IMR-90 (cell line): ENCODE results near the gene DRAP1. TPM values are rescaled to one million over a fixed set of nuclear protein-coding genes. Genes with fewer than 3 reads are reported as not detected.

Source experiments
- ATAC-seq: fragments of 200-7000 bp; cut with Tn5 transposase; 2 replicates; pipeline ENCODE4 v1.9.1; 2020; ENCODE audit warnings: low read depth, mild to moderate bottlenecking, moderate library complexity
- BruUV-seq: library from RNA; stranded (reverse); fragments of 400-500 nt; replicated peaks from 2 replicates; lab custom pipeline; 2021; lab: Mats Ljungman, UMichigan
- CTCF ChIA-PET: fragments of 300-600 bp; formaldehyde crosslinking; extraction: SDS; loops from one replicate; lab custom pipeline; 2021; ENCODE audit warnings: antibody characterized with exemption; lab: Yijun Ruan, JAX
- POLR2A ChIA-PET: fragments of 300-600 bp; sonication (Branson Sonifier 250); formaldehyde crosslinking; loops from one replicate; lab custom pipeline; 2022; ENCODE audit warnings: antibody characterized with exemption; ENCODE audit not compliant: unreplicated experiment; lab: Charles Lee
- DNase-seq: peaks from one replicate; pipeline ENCODE4 v3.0.0; 2013
- H2AFZ ChIP-seq: replicated peaks from 2 replicates; pipeline ENCODE3; 2013; ENCODE audit warnings: low read length, mild to moderate bottlenecking; ENCODE audit not compliant: poor library complexity
- H2AK5ac ChIP-seq: 2 replicates; pipeline ENCODE4 v1.6.1; 2013; ENCODE audit warnings: low read depth, low read length, inconsistent platforms
- H2AK9ac ChIP-seq: replicated peaks from 2 replicates; pipeline ENCODE3; 2013; ENCODE audit warnings: mild to moderate bottlenecking, low read depth, low read length, moderate library complexity; ENCODE audit not compliant: poor library complexity
- H2BK120ac ChIP-seq: 2 replicates; pipeline ENCODE4 v1.6.1; 2013; ENCODE audit warnings: low read depth, low read length, inconsistent platforms
- H2BK15ac ChIP-seq: 3 replicates; pipeline ENCODE4 v1.6.1; 2013; ENCODE audit warnings: low read depth, low read length, inconsistent platforms
- H2BK20ac ChIP-seq: 2 replicates; pipeline ENCODE4 v1.6.1; 2013; ENCODE audit warnings: low read depth, mild to moderate bottlenecking, inconsistent platforms, low read length, moderate library complexity
- H2BK5ac ChIP-seq: 2 replicates; pipeline ENCODE4 v1.6.1; 2013; ENCODE audit warnings: mild to moderate bottlenecking, low read depth, low read length, inconsistent platforms; ENCODE audit not compliant: poor library complexity, severe bottlenecking
- H3K14ac ChIP-seq: replicated peaks from 2 replicates; pipeline ENCODE4 v1.6.1; 2013; ENCODE audit warnings: low read depth, low read length, inconsistent platforms
- H3K18ac ChIP-seq: 2 replicates; pipeline ENCODE4 v1.6.1; 2013; ENCODE audit warnings: low read depth, low read length, control low read depth
- H3K23ac ChIP-seq: 2 replicates; pipeline ENCODE4 v1.6.1; 2013; ENCODE audit warnings: low read depth, low read length, inconsistent platforms
- H3K27ac ChIP-seq: 2 replicates; pipeline ENCODE4 v1.5.1; 2013; ENCODE audit warnings: mild to moderate bottlenecking, control low read depth, low read length; ENCODE audit not compliant: insufficient read depth
- H3K27me3 ChIP-seq: 2 replicates; pipeline ENCODE4 v1.6.1; 2013; ENCODE audit warnings: low read length; ENCODE audit not compliant: control insufficient read depth, insufficient read depth
- H3K36me3 ChIP-seq: 2 replicates; pipeline ENCODE4 v1.6.1; 2013; ENCODE audit warnings: low read length, mixed read lengths; ENCODE audit not compliant: control insufficient read depth, insufficient read depth
- H3K4ac ChIP-seq: 2 replicates; pipeline ENCODE4 v1.6.1; 2013; ENCODE audit warnings: low read depth, low read length, inconsistent platforms
- H3K4me1 ChIP-seq: 2 replicates; pipeline ENCODE4 v1.6.1; 2013; ENCODE audit warnings: low read length, mixed read lengths; ENCODE audit not compliant: control insufficient read depth, insufficient read depth
- H3K4me2 ChIP-seq: 2 replicates; pipeline ENCODE4 v1.6.1; 2013; ENCODE audit warnings: low read depth, mild to moderate bottlenecking, control low read depth, low read length, moderate library complexity
- H3K4me3 ChIP-seq: 2 replicates; pipeline ENCODE4 v1.5.1; 2013; ENCODE audit warnings: low read depth, mild to moderate bottlenecking, control low read depth, low read length, moderate library complexity; ENCODE audit not compliant: insufficient read depth
- H3K56ac ChIP-seq: 2 replicates; pipeline ENCODE4 v1.6.1; 2013; ENCODE audit warnings: low read length, inconsistent platforms; ENCODE audit not compliant: insufficient read depth; ENCODE audit errors: extremely low read depth
- H3K79me1 ChIP-seq, 2 experiments: 2 replicates each; pipeline ENCODE4 v1.6.1; 2013; ENCODE audit warnings: low read length in 2 of 2, inconsistent platforms in 1 of 2, low read depth in 1 of 2
- H3K9ac ChIP-seq: 2 replicates; pipeline ENCODE4 v1.6.1; 2013; ENCODE audit warnings: low read depth, low read length, control low read depth
- H3K9me1 ChIP-seq: 2 replicates; pipeline ENCODE4 v1.6.1; 2013; ENCODE audit warnings: low read length, inconsistent platforms; ENCODE audit not compliant: insufficient read depth
- H3K9me3 ChIP-seq: 2 replicates; pipeline ENCODE4 v1.6.1; 2013; ENCODE audit warnings: low read length; ENCODE audit not compliant: control insufficient read depth, insufficient read depth
- H4K20me1 ChIP-seq: 2 replicates; pipeline ENCODE4 v1.6.1; 2013; ENCODE audit warnings: low read length, inconsistent platforms; ENCODE audit not compliant: insufficient read depth
- H4K5ac ChIP-seq: 2 replicates; pipeline ENCODE4 v1.6.1; 2013; ENCODE audit warnings: mild to moderate bottlenecking, low read depth, low read length, control low read depth
- H4K8ac ChIP-seq, 2 experiments: 2 replicates each; pipeline ENCODE4 v1.6.1; 2013; ENCODE audit warnings: low read depth in 2 of 2, low read length in 2 of 2, control low read depth in 1 of 2, inconsistent platforms in 1 of 2
- H4K91ac ChIP-seq: 2 replicates; pipeline ENCODE4 v1.6.1; 2013; ENCODE audit warnings: low read depth, low read length, inconsistent platforms; ENCODE audit not compliant: insufficient read depth
- BHLHE40 ChIP-seq: fragments of 150-350 bp; IDR thresholded peaks from 2 replicates; pipeline ENCODE4 v1.6.1; 2016; ENCODE audit warnings: mild to moderate bottlenecking, low read depth, low read length
- CEBPB ChIP-seq: IDR thresholded peaks from 2 replicates; pipeline ENCODE4 v1.6.1; 2012; ENCODE audit warnings: low read depth, low read length, improper control_type of control experiment
- CHD1 ChIP-seq: IDR thresholded peaks from 2 replicates; pipeline ENCODE4 v1.6.1; 2012; ENCODE audit warnings: low read depth, low read length, improper control_type of control experiment
- ELK1 ChIP-seq: fragments of 150-350 bp; IDR thresholded peaks from 2 replicates; pipeline ENCODE4 v1.6.1; 2016; ENCODE audit warnings: low read depth, mild to moderate bottlenecking, low read length, moderate library complexity, borderline replicate concordance
- MAFK ChIP-seq: IDR thresholded peaks from 2 replicates; pipeline ENCODE4 v1.6.1; 2012; ENCODE audit warnings: low read depth, low read length, improper control_type of control experiment
- MXI1 ChIP-seq: IDR thresholded peaks from 2 replicates; pipeline ENCODE4 v1.6.1; 2012; ENCODE audit warnings: low read depth, mild to moderate bottlenecking, low read length, moderate library complexity, borderline replicate concordance
- NFE2L2 ChIP-seq: fragments of 150-350 bp; IDR thresholded peaks from 2 replicates; pipeline ENCODE4 v1.6.1; 2016; ENCODE audit warnings: low read depth, mild to moderate bottlenecking, low read length
- POLR2A ChIP-seq: IDR thresholded peaks from 2 replicates; pipeline ENCODE4 v1.6.1; 2012; ENCODE audit warnings: mild to moderate bottlenecking, low read depth, low read length
- RAD21 ChIP-seq: IDR thresholded peaks from 2 replicates; pipeline ENCODE4 v1.6.1; 2012; ENCODE audit warnings: low read length, improper control_type of control experiment
- RCOR1 ChIP-seq: IDR thresholded peaks from 2 replicates; pipeline ENCODE4 v1.6.1; 2012; ENCODE audit warnings: mild to moderate bottlenecking, low read length, improper control_type of control experiment; ENCODE audit not compliant: insufficient replicate concordance
- RFX5 ChIP-seq: IDR thresholded peaks from 2 replicates; pipeline ENCODE4 v1.8.0; 2012; ENCODE audit warnings: low read depth, mild to moderate bottlenecking, low read length, moderate library complexity
- SMC3 ChIP-seq: fragments of 150-350 bp; IDR thresholded peaks from 2 replicates; pipeline ENCODE4 v1.6.1; 2016; ENCODE audit warnings: low read depth, mild to moderate bottlenecking, antibody characterized with exemption, low read length, moderate library complexity
- WGBS, 2 experiments: methylation state at CpG; one replicate each; pipeline versions ENCODE4 v1.1.5 to v1.1.7; 2013; ENCODE audit warnings: missing lambda C conversion rate in 2 of 2; ENCODE audit not compliant: insufficient read length in 1 of 2; ENCODE audit errors: extremely low coverage in 2 of 2; 5-methylcytosine and 5-hydroxymethylcytosine counted together
- dilution Hi-C: fragments of 300-500 bp; cut with HindIII; formaldehyde crosslinking; loops from one replicate; pipeline ENCODE4 v1.14.3; 2018; ENCODE audit warnings: low sequenced_read_pairs; ENCODE audit not compliant: unreplicated experiment
- in situ Hi-C: fragments of 300-500 bp; cut with MboI; formaldehyde crosslinking; loops from 3 replicates; pipeline ENCODE4 v1.14.3; 2019; ENCODE audit warnings: low sequenced_read_pairs, inconsistent platforms, mixed read lengths
- intact Hi-C: fragments of 100-400 bp; cut with micrococcal nuclease; formaldehyde crosslinking; loops from 2 replicates; pipeline ENCODE4 v1.10.0; 2022
- polyA plus RNA-seq, 3 experiments: library from polyadenylated mRNA; depleted of rRNA; stranded (reverse); fragments of >200 nt; gene quantifications; 2 replicates each; pipeline ENCODE4 v1.2.3, GENCODE V29; 2012; ENCODE audit warnings: low replicate concordance in 1 of 3
- total RNA-seq: library from RNA; depleted of rRNA; stranded (reverse); fragments of >200 nt; gene quantifications from 2 replicates; pipeline ENCODE4 v1.2.3, GENCODE V29; 2012
- TF ChIP-seq, protein P1 (sequence below): fragments of 150-350 bp; IDR thresholded peaks from 2 replicates; pipeline ENCODE4 v1.6.1; 2017; ENCODE audit warnings: mild to moderate bottlenecking, antibody characterized with exemption, low read length, low read depth

The DRAP1 gene
- total and polyA plus RNA-seq, 2 of the 4 experiments (the other 2 are of a cell fraction) = 237 to 344 TPM

- no peak overlapping the region for H3K18ac ChIP-seq
- H2BK5ac ChIP-seq = no peak overlapping the region
- no peak overlapping the region for H4K91ac ChIP-seq
- 0 out of 2 replicates have a peak, but pooled peaks cover 2% of the 10 kb centered on the region for H3K4me1 ChIP-seq
- in situ Hi-C loops = no loop called here
- no peak overlapping the region for H2AK9ac ChIP-seq
- H3K9me3 ChIP-seq = no peaks in the 10 kb centered on the region
- H3K23ac ChIP-seq = no peak overlapping the region
- DNase-seq (no peak), ATAC-seq (no peak)
- intact Hi-C loops = no loop called here
- H4K20me1 ChIP-seq = peaks cover 7% of the 10 kb centered on the region; the same call in 1 of the 2 replicates
- no peak overlapping the region for H4K8ac ChIP-seq
- POLR2A ChIA-PET = no interaction called here
- BruUV-seq = no TSS peak
- H2BK15ac ChIP-seq = no peak overlapping the region
- H3K27me3 ChIP-seq = no peaks in the 10 kb centered on the region
- H3K4ac ChIP-seq = no peak overlapping the region
- H2AFZ ChIP-seq = no peak overlapping the region
- H3K36me3 ChIP-seq = peaks cover 59% of the 10 kb centered on the region
- no peak for TF ChIP-seq CEBPB
- no peak for TF ChIP-seq CHD1
- no peak for TF ChIP-seq BHLHE40
- no peak for TF ChIP-seq ELK1
- TF ChIP-seq NFE2L2 = no peak
- no peak for TF ChIP-seq MAFK
- TF ChIP-seq, protein P1, sequence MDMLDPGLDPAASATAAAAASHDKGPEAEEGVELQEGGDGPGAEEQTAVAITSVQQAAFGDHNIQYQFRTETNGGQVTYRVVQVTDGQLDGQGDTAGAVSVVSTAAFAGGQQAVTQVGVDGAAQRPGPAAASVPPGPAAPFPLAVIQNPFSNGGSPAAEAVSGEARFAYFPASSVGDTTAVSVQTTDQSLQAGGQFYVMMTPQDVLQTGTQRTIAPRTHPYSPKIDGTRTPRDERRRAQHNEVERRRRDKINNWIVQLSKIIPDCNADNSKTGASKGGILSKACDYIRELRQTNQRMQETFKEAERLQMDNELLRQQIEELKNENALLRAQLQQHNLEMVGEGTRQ = no peak
- TF ChIP-seq RAD21 = no peak
- TF ChIP-seq RCOR1 = no peak
- no peak for TF ChIP-seq RFX5
- no peak for TF ChIP-seq POLR2A
- no peak for TF ChIP-seq MXI1
- TF ChIP-seq SMC3 = no peak
- no peak overlapping the region for H3K4me2 ChIP-seq
- H3K79me1 ChIP-seq = peaks cover 15 to 57% of the 10 kb centered on the region in 2 experiments
- WGBS, 2 experiments = 91% methylated on average over 5 of the region's 15 CpGs; no CpG with 5 or more reads in 1 of the 2 experiments
- no peak overlapping the region for H3K9ac ChIP-seq
- H3K14ac ChIP-seq = no peak overlapping the region
- H3K56ac ChIP-seq = no peak overlapping the region
- no peaks in the 10 kb centered on the region for H3K9me1 ChIP-seq
- H2BK20ac ChIP-seq = no peak overlapping the region
- dilution Hi-C loops = no loop called here
- H4K5ac ChIP-seq = no peak overlapping the region
- H2BK120ac ChIP-seq = no peak overlapping the region
- no peak overlapping the region for H2AK5ac ChIP-seq
- no peak overlapping the region for H3K27ac ChIP-seq
- CTCF ChIA-PET = no interaction called here
- no peak overlapping the region for H3K4me3 ChIP-seq
Measured at GRCh38 chr11:65968600-65969482, 49.6 kb downstream of the DRAP1 start.
